HEK293 (cell line): ENCODE results near the gene SLC2A4.

ENCODE experiments used
- CTCF ChIA-PET: fragments of 350-600 bp; formaldehyde crosslinking; extraction: SDS; loops from one replicate; lab custom pipeline; 2021; ENCODE audit warnings: antibody characterized with exemption; lab: Yijun Ruan, JAX
- POLR2A ChIA-PET: fragments of 300-600 bp; formaldehyde crosslinking; extraction: SDS; loops from one replicate; lab custom pipeline; 2020; ENCODE audit warnings: antibody characterized with exemption, inconsistent platforms; lab: Yijun Ruan, JAX
- H3K27ac ChIP-seq: fragments of 200-500 bp; sonication (Bioruptor generic); 2 replicates; pipeline ENCODE4 v1.5.1; 2014; ENCODE audit warnings: low read depth, low read length, control low read depth, inconsistent platforms; ENCODE audit errors: extremely low read depth
- H3K36me3 ChIP-seq, 2 experiments: fragments of 200-500 bp in 1 of 2; sonication (Bioruptor generic) in 1 of 2; 1 replicate in 1 of 2; 2 replicates in 1 of 2; pipeline ENCODE4 v1.5.1; 2014 to 2017; ENCODE audit warnings: inconsistent platforms in 2 of 2, low read length in 2 of 2; ENCODE audit not compliant: control insufficient read depth in 2 of 2, insufficient read depth in 1 of 2
- H3K4me1 ChIP-seq: fragments of 200-500 bp; sonication (Bioruptor generic); 2 replicates; pipeline ENCODE4 v1.5.1; 2014; ENCODE audit warnings: mild to moderate bottlenecking, low read length, inconsistent platforms; ENCODE audit not compliant: control insufficient read depth, insufficient read depth
- H3K4me3 ChIP-seq: 2 replicates; pipeline ENCODE4 v1.5.1; 2011; ENCODE audit warnings: low read depth, mild to moderate bottlenecking, control low read depth, low read length, moderate library complexity
- H3K9me3 ChIP-seq: fragments of 200-500 bp; sonication (Bioruptor generic); 2 replicates; pipeline ENCODE4 v1.5.1; 2014; ENCODE audit warnings: low read depth, low read length, inconsistent platforms; ENCODE audit not compliant: control insufficient read depth, insufficient read depth
- AEBP2 ChIP-seq: fragments of 450-650 bp; formaldehyde crosslinking; IDR thresholded peaks from 2 replicates; pipeline ENCODE4 v1.5.1; 2016; ENCODE audit warnings: missing biosample characterization, missing genetic modification characterization, borderline replicate concordance
- INSM2 ChIP-seq: fragments of 450-650 bp; formaldehyde crosslinking; IDR thresholded peaks from 2 replicates; pipeline ENCODE4 v1.5.1; 2016; ENCODE audit warnings: missing biosample characterization, missing genetic modification characterization
- OVOL3 ChIP-seq: fragments of 450-650 bp; formaldehyde crosslinking; IDR thresholded peaks from 2 replicates; pipeline ENCODE4 v1.5.1; 2016; ENCODE audit warnings: missing biosample characterization, missing genetic modification characterization
- PRDM2 ChIP-seq: fragments of 450-650 bp; formaldehyde crosslinking; IDR thresholded peaks from 2 replicates; pipeline ENCODE4 v1.5.1; 2016; ENCODE audit warnings: missing biosample characterization, missing genetic modification characterization, borderline replicate concordance
- REPIN1 ChIP-seq: fragments of 450-650 bp; formaldehyde crosslinking; IDR thresholded peaks from 2 replicates; pipeline ENCODE4 v1.5.1; 2017; ENCODE audit warnings: missing biosample characterization, missing genetic modification characterization, low read depth
- SCRT2 ChIP-seq: fragments of 450-650 bp; formaldehyde crosslinking; IDR thresholded peaks from 2 replicates; pipeline ENCODE4 v1.5.1; 2016; ENCODE audit warnings: missing biosample characterization, missing genetic modification characterization
- ZBTB26 ChIP-seq: fragments of 450-650 bp; formaldehyde crosslinking; optimal IDR thresholded peaks from 2 replicates; pipeline ENCODE3; 2016; ENCODE audit warnings: missing biosample characterization, mild to moderate bottlenecking, missing genetic modification characterization
- ZFP3 ChIP-seq: fragments of 450-650 bp; formaldehyde crosslinking; IDR thresholded peaks from 2 replicates; pipeline ENCODE4 v1.5.1; 2016; ENCODE audit warnings: low read depth, missing biosample characterization, missing genetic modification characterization
- ZFP69B ChIP-seq: fragments of 450-650 bp; formaldehyde crosslinking; IDR thresholded peaks from 2 replicates; pipeline ENCODE4 v1.5.1; 2016; ENCODE audit warnings: missing biosample characterization, missing genetic modification characterization
- ZNF18 ChIP-seq: fragments of 450-650 bp; formaldehyde crosslinking; IDR thresholded peaks from 2 replicates; pipeline ENCODE4 v1.5.1; 2016; ENCODE audit warnings: missing biosample characterization, missing genetic modification characterization
- ZNF214 ChIP-seq: fragments of 450-650 bp; formaldehyde crosslinking; IDR thresholded peaks from 2 replicates; pipeline ENCODE4 v1.5.1; 2017; ENCODE audit warnings: missing biosample characterization, mild to moderate bottlenecking, missing genetic modification characterization, borderline replicate concordance
- ZNF23 ChIP-seq: fragments of 450-650 bp; formaldehyde crosslinking; IDR thresholded peaks from 2 replicates; pipeline ENCODE4 v1.5.1; 2016; ENCODE audit warnings: missing biosample characterization, missing genetic modification characterization, borderline replicate concordance
- ZNF521 ChIP-seq: fragments of 450-650 bp; formaldehyde crosslinking; IDR thresholded peaks from 2 replicates; pipeline ENCODE4 v1.5.1; 2017; ENCODE audit warnings: missing biosample characterization, mild to moderate bottlenecking, missing genetic modification characterization
- ZNF560 ChIP-seq: fragments of 450-650 bp; formaldehyde crosslinking; IDR thresholded peaks from 2 replicates; pipeline ENCODE4 v1.5.1; 2017; ENCODE audit warnings: missing biosample characterization, missing genetic modification characterization, borderline replicate concordance
- ZNF600 ChIP-seq: fragments of 450-650 bp; formaldehyde crosslinking; IDR thresholded peaks from 2 replicates; pipeline ENCODE4 v1.5.1; 2016; ENCODE audit warnings: missing biosample characterization, missing genetic modification characterization
- ZNF776 ChIP-seq: fragments of 450-650 bp; formaldehyde crosslinking; IDR thresholded peaks from 2 replicates; pipeline ENCODE4 v1.5.0; 2017; ENCODE audit warnings: missing biosample characterization, missing genetic modification characterization, borderline replicate concordance

Gene SLC2A4

GRCh38 chr17:7292194-7292593 is 10.7 kb downstream of the SLC2A4 start (continued):
- no peak for TF ChIP-seq AEBP2 (tag by site-specific recombination)
- no peak for TF ChIP-seq ZFP69B

- Histone ChIP-seq H3K36me3 (no peaks in the 10 kb centered on the region), H3K27ac (no peak overlapping the region), H3K4me1 (peaks cover 6% of the 10 kb centered on the region; the same call in 1 of the 2 replicates), H3K4me3 (no peak overlapping the region), H3K9me3 (no peaks in the 10 kb centered on the region)
- POLR2A ChIA-PET, result interaction anchor here (1.1 to 2.3 kb wide), 4 partner anchors 12 to 72 kb away, joined by 3 to 6 read pairs (median 4); partner anchors contain the start of genes CTDNEP1, GABARAP and SLC2A4
- TF ChIP-seq ZNF560 (tag by site-specific recombination), result no peak
- peak; percentile 47; the same call in 1 of the 2 replicates for TF ChIP-seq SCRT2
- no peak for TF ChIP-seq REPIN1
- CTCF ChIA-PET, result interaction anchor here (0.9 to 3.8 kb wide), 3 partner anchors 12 to 247 kb away, joined by 8 to 33 read pairs (median 13); partner anchors contain the start of gene SLC2A4
Measured at GRCh38 chr17:7292729-7293128, 11.2 kb downstream of the SLC2A4 start.

GRCh38 chr17:7293159-7293558 is 11.6 kb downstream of the SLC2A4 start:
- Histone ChIP-seq H3K9me3 (no peaks in the 10 kb centered on the region), H3K36me3 (no peaks in the 10 kb centered on the region), H3K27ac (no peak overlapping the region), H3K4me3 (no peak overlapping the region), H3K4me1 (peaks cover 6% of the 10 kb centered on the region; the same call in 1 of the 2 replicates)
- CTCF ChIA-PET, result interaction anchor here (0.7 to 3.8 kb wide), 4 partner anchors 12 to 27 kb away, joined by 3 to 33 read pairs (median 6); partner anchors contain the start of gene SLC2A4
- POLR2A ChIA-PET, result interaction anchor here (1.3 to 2.3 kb wide), 3 partner anchors 12 to 59 kb away, joined by 3 to 6 read pairs (median 4); partner anchors contain the start of genes DVL2, GABARAP and SLC2A4
- TF ChIP-seq INSM2 (tag by site-specific recombination), result no peak
- TF ChIP-seq ZFP3 (tag by site-specific recombination), result no peak
- TF ChIP-seq ZNF521 (tag by site-specific recombination), result no peak
- peak; percentile 83 for TF ChIP-seq ZNF600
- TF ChIP-seq ZNF776 (tag by site-specific recombination), result no peak
- TF ChIP-seq PRDM2 (tag by site-specific recombination), result no peak
- no peak for TF ChIP-seq ZNF214 (tag by site-specific recombination)
- TF ChIP-seq ZNF23 (tag by site-specific recombination), result no peak
- no peak for TF ChIP-seq OVOL3 (tag by site-specific recombination)
- no peak for TF ChIP-seq ZBTB26
- peak; percentile 42; the same call in 1 of the 2 replicates for TF ChIP-seq SCRT2
- no peak for TF ChIP-seq ZNF18
